ENCODE data around the gene ADPRHL1. TPM values are rescaled to one million over a fixed set of nuclear protein-coding genes. Genes with fewer than 3 reads are reported as not detected.

The ADPRHL1 gene
- total RNA-seq, 1 experiment from 2014 or later: 1.5 TPM

DNA sequence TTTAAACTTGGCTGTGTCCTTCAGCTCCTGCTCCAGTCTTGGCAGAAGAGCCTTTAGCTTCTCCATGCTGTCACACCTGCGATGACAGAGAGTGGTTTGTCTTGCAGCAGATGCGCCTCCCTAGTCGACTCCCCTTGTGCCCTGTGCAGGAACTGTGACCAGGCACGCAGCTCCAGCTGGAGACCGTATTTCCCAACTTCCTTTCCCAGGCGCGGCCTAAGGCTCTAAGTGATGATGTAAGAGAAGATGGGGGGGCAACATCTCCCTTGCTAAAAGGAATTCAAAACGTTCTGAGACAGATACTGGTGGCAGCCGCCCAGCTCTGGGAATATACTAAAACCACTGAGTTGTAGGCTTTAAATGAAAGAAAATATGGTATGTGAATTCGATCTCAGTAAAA, 20.9 kb upstream of the ADPRHL1 start:
- Mint-ChIP-seq H3K4me3 (no peak overlapping the region), H3K4me1 (peaks cover 6% of the 10 kb centered on the region), H3K27me3 (ENCODE audit: low read depth) (no peaks in the 10 kb centered on the region), H3K9me3 (no peaks in the 10 kb centered on the region), H3K36me3 (peaks cover 68% of the 10 kb centered on the region), H3K27ac (peak overlapping the region; percentile 62)
- ATAC-seq (no peak), DNase-seq (ENCODE audit: low spot score) (no peak)
- ChIA-PET CTCF (interaction anchor here (2.0 kb wide), 1 partner anchor 23 kb away, joined by 6 read pairs; no protein-coding TSS in a partner anchor), POLR2A (no interaction called here)
- TF ChIP-seq GRHL2 (CRISPR knock-in tag; IDR thresholded peaks at IDR 0.05; ENCODE audit: insufficient replicate concordance, severe bottlenecking) (no peak), CBFB (CRISPR knock-in tag; IDR thresholded peaks at IDR 0.05; ENCODE audit: low read depth) (no peak), ELF4 (CRISPR knock-in tag; IDR thresholded peaks at IDR 0.05; ENCODE audit: low read depth) (no peak), ESRRA (CRISPR knock-in tag; IDR thresholded peaks at IDR 0.05; ENCODE audit: borderline replicate concordance) (no peak), SMAD3 (CRISPR knock-in tag; IDR thresholded peaks at IDR 0.05; ENCODE audit: borderline replicate concordance) (no peak), GABPB1 (CRISPR knock-in tag; IDR thresholded peaks at IDR 0.05) (no peak), FOXJ3 (CRISPR knock-in tag; IDR thresholded peaks at IDR 0.05; ENCODE audit: borderline replicate concordance) (no peak), JUN (CRISPR knock-in tag; IDR thresholded peaks at IDR 0.05) (no peak), E2F1 (CRISPR knock-in tag; IDR thresholded peaks at IDR 0.05) (no peak), NFATC4 (CRISPR knock-in tag; IDR thresholded peaks at IDR 0.05) (no peak), ATF2 (CRISPR knock-in tag; IDR thresholded peaks at IDR 0.05; ENCODE audit: borderline replicate concordance, low read depth) (no peak), ZNF232 (CRISPR knock-in tag; IDR thresholded peaks at IDR 0.05) (no peak), GTF2I (CRISPR knock-in tag; conservative IDR thresholded peaks at IDR 0.05) (no peak), SOX15 (CRISPR knock-in tag; IDR thresholded peaks at IDR 0.05) (no peak), CREM (CRISPR knock-in tag; IDR thresholded peaks at IDR 0.05) (no peak)
- TF ChIP-seq, protein P1, sequence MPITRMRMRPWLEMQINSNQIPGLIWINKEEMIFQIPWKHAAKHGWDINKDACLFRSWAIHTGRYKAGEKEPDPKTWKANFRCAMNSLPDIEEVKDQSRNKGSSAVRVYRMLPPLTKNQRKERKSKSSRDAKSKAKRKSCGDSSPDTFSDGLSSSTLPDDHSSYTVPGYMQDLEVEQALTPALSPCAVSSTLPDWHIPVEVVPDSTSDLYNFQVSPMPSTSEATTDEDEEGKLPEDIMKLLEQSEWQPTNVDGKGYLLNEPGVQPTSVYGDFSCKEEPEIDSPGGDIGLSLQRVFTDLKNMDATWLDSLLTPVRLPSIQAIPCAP (CRISPR knock-in tag; IDR thresholded peaks at IDR 0.05): no peak
- TF ChIP-seq, protein P2, sequence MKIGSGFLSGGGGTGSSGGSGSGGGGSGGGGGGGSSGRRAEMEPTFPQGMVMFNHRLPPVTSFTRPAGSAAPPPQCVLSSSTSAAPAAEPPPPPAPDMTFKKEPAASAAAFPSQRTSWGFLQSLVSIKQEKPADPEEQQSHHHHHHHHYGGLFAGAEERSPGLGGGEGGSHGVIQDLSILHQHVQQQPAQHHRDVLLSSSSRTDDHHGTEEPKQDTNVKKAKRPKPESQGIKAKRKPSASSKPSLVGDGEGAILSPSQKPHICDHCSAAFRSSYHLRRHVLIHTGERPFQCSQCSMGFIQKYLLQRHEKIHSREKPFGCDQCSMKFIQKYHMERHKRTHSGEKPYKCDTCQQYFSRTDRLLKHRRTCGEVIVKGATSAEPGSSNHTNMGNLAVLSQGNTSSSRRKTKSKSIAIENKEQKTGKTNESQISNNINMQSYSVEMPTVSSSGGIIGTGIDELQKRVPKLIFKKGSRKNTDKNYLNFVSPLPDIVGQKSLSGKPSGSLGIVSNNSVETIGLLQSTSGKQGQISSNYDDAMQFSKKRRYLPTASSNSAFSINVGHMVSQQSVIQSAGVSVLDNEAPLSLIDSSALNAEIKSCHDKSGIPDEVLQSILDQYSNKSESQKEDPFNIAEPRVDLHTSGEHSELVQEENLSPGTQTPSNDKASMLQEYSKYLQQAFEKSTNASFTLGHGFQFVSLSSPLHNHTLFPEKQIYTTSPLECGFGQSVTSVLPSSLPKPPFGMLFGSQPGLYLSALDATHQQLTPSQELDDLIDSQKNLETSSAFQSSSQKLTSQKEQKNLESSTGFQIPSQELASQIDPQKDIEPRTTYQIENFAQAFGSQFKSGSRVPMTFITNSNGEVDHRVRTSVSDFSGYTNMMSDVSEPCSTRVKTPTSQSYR (CRISPR knock-in tag; IDR thresholded peaks at IDR 0.05): no peak

- H3K36me3 Mint-ChIP-seq: peaks cover 63% of the 10 kb centered on the region
- ATAC-seq: no peak
- peak overlapping the region; percentile 85 for H3K27ac Mint-ChIP-seq
- no peaks in the 10 kb centered on the region for H3K9me3 Mint-ChIP-seq
- H3K4me3 Mint-ChIP-seq: no peak overlapping the region
- CTCF ChIA-PET: no interaction called here
- no peaks in the 10 kb centered on the region for H3K27me3 Mint-ChIP-seq (ENCODE audit: low read depth)
- POLR2A ChIA-PET: interaction anchor here (0.7 kb wide), 1 partner anchor 264 kb away, joined by 3 read pairs; the partner anchor contains the start of gene PCID2
- H3K4me1 Mint-ChIP-seq: peaks cover 18% of the 10 kb centered on the region
- no peak for TF ChIP-seq ZNF138 (CRISPR knock-in tag; conservative IDR thresholded peaks at IDR 0.05)
- no peak for TF ChIP-seq IRF2 (CRISPR knock-in tag; IDR thresholded peaks at IDR 0.05; ENCODE audit: borderline replicate concordance, low read depth)
- TF ChIP-seq HMGA2 (CRISPR knock-in tag; IDR thresholded peaks at IDR 0.05): no peak
- no peak for TF ChIP-seq NFYB (CRISPR knock-in tag; conservative IDR thresholded peaks at IDR 0.05; ENCODE audit: low read depth)
- no peak for TF ChIP-seq PRRX2 (CRISPR knock-in tag; IDR thresholded peaks at IDR 0.05)
- TF ChIP-seq, protein P3, sequence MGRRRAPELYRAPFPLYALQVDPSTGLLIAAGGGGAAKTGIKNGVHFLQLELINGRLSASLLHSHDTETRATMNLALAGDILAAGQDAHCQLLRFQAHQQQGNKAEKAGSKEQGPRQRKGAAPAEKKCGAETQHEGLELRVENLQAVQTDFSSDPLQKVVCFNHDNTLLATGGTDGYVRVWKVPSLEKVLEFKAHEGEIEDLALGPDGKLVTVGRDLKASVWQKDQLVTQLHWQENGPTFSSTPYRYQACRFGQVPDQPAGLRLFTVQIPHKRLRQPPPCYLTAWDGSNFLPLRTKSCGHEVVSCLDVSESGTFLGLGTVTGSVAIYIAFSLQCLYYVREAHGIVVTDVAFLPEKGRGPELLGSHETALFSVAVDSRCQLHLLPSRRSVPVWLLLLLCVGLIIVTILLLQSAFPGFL (CRISPR knock-in tag; IDR thresholded peaks at IDR 0.05; ENCODE audit: borderline replicate concordance): no peak
- no peak for TF ChIP-seq AR (CRISPR knock-in tag; IDR thresholded peaks at IDR 0.05)
- TF ChIP-seq CBFB (CRISPR knock-in tag; IDR thresholded peaks at IDR 0.05; ENCODE audit: low read depth): no peak
- no peak for TF ChIP-seq SOX15 (CRISPR knock-in tag; IDR thresholded peaks at IDR 0.05)
- no peak for TF ChIP-seq CREM (CRISPR knock-in tag; IDR thresholded peaks at IDR 0.05)
- TF ChIP-seq FOXJ3 (CRISPR knock-in tag; IDR thresholded peaks at IDR 0.05; ENCODE audit: borderline replicate concordance): no peak
- no peak for TF ChIP-seq ZNF317 (CRISPR knock-in tag; IDR thresholded peaks at IDR 0.05; ENCODE audit: borderline replicate concordance, low read depth)
- TF ChIP-seq ZNF121 (CRISPR knock-in tag; IDR thresholded peaks at IDR 0.05): no peak
- no peak for DNase-seq (ENCODE audit: low spot score)
Observed at GRCh38 chr13:113472355-113473025, 19.2 kb upstream of the ADPRHL1 start.
